HG02623 (cell line): Measurements from ENCODE around the gene CASQ1.

ENCODE experiments used
- ATAC-seq: cut with Tn5 transposase; IDR thresholded peaks from one replicate; pipeline ENCODE4 v1.9.1; 2021; ENCODE audit warnings: moderate library complexity; ENCODE audit not compliant: unreplicated experiment

Gene CASQ1

GRCh38 chr1:160189649-160190625, at the start of gene CASQ1:
CASQ1 (plus strand) TSS chr1:160190575; CDS start chr1:160190752, 177 bp downstream.
- ATAC-seq, result no peak

DNA sequence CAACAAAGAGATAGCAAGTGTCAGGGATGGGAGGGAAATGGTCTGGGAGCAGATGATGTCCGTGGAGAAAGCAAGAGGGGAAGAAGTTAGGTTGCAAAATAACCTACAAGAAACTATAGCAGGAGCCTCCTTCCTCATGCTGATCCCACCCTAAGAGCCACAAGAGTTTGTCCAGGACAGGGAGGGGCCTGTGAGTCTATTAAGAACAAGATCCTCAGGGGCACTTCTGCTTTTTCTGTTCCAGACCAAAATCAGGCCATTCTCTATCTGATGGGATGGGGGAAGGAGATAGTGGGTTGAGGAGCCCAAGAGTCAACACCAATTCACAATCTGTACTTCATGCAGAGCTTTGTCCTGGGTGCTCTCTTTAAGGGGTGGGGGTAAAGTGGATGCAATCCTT, 46.7 kb upstream of the CASQ1 start:
- ATAC-seq, result no peak

GRCh38 chr1:160144921-160145320, 45.5 kb upstream of the CASQ1 start:
- no peak for ATAC-seq

DNA sequence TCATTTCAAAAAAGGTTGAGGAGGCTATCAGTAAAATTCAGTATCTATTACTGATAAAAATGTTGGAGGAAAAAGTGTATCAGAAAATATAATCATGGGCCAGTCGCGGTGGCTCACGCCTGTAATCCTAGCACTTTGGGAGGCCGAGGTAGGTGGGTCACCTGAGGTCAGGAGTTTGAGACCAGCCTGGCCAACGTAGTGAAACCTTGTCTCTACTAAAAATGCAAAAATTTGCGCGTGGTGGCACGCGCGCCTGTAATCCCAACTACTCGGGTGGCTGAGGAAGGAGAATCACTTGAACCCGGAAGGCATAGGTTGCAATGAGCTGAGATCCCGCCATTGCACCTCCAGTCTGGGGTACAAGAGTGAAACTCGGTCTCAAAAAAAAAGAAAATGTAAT, 44.3 kb upstream of the CASQ1 start:
- no peak for ATAC-seq

DNA sequence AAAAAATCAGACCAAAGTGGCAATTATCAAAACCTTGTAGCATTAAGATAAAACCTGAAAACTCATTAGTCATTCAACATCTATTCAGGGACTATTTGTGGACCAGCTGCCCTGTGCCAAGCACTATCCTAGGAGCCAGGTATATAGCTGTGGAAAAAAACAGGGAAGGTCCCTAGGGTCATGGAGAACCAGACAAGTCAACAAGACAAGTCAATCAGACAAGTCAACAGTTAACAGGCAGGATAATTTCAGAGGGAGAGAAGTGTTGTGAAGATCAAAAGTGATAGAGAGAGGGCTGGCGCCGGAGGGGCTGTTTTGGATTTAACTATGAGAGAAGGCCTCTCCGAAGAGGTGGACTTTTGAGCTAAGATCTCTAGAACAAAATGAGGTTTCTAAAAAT, 42.3 kb upstream of the CASQ1 start:
- no peak for ATAC-seq

DNA sequence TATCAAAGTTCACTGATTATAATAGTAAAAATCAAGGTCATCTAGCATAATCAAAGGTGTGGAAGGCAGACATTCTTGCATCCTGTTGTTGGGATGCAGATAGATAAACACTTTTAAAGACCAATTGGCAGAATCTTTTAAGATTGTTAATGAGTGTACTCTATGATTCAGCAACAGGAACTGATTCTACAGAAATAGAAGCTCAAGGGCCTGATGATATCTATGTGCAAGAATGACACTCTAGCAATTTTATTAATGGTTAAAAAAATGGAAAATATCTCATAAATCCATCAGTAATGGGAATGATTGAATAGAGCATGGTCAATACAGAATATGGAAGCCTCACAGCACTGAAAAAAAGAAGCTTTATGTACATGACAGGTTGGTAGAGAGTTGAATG, 41.1 kb upstream of the CASQ1 start:
- no peak for ATAC-seq

DNA sequence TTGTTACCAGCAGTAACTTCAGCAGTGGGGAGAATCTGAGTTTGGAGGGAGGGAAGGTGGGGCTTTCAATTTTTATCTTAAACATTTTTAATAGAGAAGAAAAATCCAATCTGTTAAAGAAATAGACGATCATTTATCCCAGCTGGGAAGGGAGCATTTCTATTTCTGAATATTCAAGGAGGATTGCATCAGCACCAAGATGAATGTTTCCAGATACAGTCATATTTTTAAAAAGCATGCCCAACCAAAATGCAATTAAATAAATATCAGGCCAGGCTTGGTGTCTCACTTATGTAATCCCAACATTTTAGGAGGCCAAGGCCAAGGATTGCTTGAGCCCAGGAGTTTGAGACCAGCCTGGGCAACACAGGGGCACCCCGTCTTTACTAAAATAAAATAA, 40.7 kb upstream of the CASQ1 start:
- no peak for ATAC-seq

DNA sequence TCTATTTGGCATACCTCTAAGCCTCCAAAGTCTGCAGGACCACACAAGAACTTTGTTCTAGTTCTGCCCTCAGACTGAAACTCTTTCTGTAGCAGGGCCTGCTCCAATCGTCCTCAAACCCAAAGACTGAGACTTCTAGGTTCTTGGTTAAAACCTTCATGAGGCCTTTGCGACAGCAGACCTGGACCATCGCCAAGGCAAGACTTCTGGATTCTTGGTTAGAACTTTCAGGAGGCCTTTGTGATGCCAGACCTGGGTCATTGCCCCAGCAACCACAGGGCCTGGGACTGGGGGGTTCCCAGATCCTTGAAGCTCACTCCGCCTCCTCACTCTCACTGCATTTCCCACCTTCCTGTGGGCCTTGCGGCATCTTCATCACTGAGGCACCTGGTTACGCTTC, 39.1 kb upstream of the CASQ1 start, which contains the start of gene ATP1A4:
TSS of gene ATP1A4 (plus strand) at position 301 of the 400 bp plus-strand sequence. CDS start 438 bp downstream, outside the sequence.
- no peak for ATAC-seq

DNA sequence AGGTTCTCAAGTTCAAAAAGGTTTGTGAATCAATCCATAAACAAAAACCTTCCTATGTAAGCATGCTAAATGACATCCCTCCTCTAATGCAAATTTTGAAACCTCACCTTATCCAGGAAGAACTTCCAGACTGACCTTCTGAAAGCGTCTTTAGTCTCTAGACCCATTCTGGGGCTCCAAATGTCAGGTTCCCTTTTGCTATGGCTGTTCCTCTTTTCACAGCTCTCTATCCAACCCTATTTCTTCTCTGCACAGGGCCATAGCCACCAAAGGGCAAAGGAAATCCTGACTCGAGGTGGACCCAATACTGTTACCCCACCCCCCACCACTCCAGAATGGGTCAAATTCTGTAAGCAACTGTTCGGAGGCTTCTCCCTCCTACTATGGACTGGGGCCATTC, 35.6 kb upstream of the CASQ1 start:
- ATAC-seq, result no peak

- no peak for ATAC-seq
Measured at GRCh38 chr1:160156361-160156760, 34.0 kb upstream of the CASQ1 start.

DNA sequence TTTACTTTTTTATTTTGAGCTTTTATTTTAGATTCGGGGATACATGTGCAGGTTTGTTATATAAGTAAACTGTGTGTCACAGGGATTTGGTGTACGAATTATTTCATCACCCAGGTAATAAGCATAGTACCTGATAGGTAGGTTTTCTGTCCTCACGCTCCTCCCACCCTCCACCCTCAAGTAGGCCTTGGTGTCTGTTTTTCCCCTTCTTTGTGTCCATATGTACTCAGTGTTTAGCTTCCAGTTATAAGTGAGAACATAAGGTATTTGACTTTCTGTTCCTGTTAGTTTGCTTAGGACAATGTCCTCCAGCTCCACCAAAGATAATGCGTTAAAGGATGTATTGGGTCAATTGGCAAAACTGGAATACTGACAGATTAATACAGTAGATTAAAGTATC, 33.2 kb upstream of the CASQ1 start:
- no peak for ATAC-seq

GRCh38 chr1:160158031-160158430, 32.3 kb upstream of the CASQ1 start:
- ATAC-seq, result no peak

- no peak for ATAC-seq
Measured at GRCh38 chr1:160158534-160158933, 31.8 kb upstream of the CASQ1 start.

- no peak for ATAC-seq
Measured at GRCh38 chr1:160159846-160160245, 30.5 kb upstream of the CASQ1 start.

DNA sequence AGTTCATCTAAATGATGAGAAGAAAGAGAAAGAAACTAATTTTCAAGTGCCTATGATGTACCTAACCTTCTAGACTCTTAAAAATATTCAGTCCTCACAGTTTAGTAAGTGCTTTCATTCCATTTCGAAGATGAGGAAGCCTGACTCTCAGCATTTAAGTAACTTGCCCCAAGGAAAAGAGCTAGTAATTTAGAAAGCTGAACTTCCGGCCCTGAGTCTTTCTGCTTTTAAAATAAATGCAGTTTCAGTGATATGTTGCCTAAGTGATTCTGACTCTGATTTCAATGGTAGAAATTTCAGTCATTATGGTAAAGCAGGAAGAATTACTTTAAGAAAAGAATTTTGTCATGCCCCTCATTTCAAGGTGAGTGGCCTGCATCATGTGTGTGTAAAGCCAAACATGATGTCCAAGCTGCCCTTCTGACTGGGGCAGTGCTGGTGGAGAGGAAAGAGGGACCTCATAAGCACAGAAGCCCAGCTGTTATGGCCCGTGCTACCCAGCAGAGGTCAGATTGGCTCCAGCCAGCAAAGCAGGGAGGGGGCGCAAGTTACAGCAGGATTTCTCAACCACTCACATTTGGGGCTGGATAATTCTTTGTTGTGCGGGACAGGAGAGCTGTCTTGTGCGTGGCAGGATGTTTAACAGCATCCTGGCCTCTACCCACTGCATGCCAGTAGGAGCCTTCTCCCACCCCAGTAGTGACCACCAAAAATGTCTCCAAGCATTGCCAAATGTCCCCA, 28.2 kb upstream of the CASQ1 start:
- no peak for ATAC-seq

DNA sequence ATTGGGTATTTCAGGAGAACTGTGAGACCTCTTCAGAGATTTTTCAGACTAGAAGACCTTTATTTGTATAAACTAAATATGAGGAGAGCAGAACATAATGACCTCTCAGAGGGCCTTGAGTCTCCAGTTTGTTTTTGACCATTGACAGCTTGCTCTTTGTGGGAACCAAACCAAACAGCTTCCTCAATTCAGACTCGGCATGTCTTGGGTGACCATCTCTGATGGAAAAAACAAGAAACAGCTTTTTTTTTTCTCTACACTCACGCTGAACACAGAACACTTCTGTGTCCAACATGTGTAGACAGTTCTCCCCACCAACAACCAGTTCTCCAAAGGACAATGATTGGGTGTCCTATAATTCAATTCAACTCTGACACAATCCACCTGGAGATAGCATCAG, 27.4 kb upstream of the CASQ1 start:
- ATAC-seq, result no peak

DNA sequence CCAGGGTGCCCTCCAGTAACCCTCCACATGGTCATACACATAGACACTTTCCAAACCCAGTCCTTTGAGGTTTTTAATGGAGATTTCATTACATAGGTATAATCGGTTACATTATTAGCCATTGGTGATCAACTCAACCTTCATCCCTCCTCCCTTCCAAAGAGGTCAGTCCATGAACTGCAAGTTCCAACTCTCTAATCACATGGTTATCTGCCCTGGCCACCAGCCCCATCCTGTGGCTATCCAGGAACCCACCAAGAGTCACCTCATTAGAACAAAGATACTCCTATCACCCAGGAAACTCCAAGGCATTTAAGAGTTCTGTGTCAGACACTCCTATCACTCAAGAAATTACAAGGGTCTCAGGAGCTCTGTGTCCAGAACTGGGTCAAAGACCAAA, 26.8 kb upstream of the CASQ1 start:
- ATAC-seq, result no peak

DNA sequence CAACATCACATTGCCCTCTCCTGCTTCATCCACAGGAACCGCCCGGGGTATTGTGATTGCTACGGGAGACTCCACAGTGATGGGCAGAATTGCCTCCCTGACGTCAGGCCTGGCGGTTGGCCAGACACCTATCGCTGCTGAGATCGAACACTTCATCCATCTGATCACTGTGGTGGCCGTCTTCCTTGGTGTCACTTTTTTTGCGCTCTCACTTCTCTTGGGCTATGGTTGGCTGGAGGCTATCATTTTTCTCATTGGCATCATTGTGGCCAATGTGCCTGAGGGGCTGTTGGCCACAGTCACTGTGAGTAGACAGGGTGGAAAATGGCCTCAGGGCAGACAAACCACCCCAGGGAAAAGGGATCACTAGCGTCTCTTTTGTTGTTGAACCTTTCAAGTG, 26.3 kb upstream of the CASQ1 start:
- no peak for ATAC-seq

DNA sequence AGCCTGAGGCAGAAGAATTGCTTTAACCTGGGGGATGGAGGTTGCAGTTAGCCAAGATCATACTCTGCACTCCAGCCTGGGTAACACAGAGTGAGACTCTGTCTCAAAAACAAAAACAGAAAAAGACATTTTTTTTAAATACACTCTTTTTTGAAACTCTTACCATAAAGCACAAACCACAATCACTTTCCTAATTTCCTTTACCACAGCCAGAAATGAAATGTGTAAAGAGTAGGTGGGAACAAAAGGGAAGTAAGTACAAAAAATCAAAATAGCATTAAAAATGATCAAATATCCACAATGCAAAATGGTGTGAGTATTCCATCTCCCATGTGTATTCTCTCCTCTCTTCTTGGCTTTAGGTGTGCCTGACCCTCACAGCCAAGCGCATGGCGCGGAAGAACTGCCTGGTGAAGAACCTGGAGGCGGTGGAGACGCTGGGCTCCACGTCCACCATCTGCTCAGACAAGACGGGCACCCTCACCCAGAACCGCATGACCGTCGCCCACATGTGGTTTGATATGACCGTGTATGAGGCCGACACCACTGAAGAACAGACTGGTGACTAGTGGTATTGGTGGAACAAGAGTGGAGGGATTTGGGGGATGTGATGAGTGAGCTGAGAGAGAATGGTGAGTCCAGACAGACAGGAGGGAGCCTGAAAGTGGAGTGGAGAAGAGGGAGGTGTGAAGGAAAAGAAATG, 24.1 kb upstream of the CASQ1 start:
- ATAC-seq, result no peak

GRCh38 chr1:160167056-160167455, 23.3 kb upstream of the CASQ1 start:
- ATAC-seq, result no peak

- ATAC-seq, result no peak
Measured at GRCh38 chr1:160167580-160167979, 22.8 kb upstream of the CASQ1 start.
